H9 (cell line): ENCODE results near the gene ENPP1. TPM values are rescaled to one million over a fixed set of nuclear protein-coding genes. Genes with fewer than 3 reads are reported as not detected.

Experiments used
- DNase-seq: peaks from one replicate; pipeline ENCODE4 v3.0.0-alpha.2; 2017
- H2AFZ ChIP-seq: one replicate; pipeline ENCODE4 v1.6.1; 2013; ENCODE audit warnings: mild to moderate bottlenecking, low read length, control low read depth, moderate library complexity
- H2AK5ac ChIP-seq: 2 replicates; pipeline ENCODE4 v1.6.1; 2013; ENCODE audit warnings: low read length, control low read depth, mixed read lengths; ENCODE audit not compliant: insufficient read length
- H2BK120ac ChIP-seq: one replicate; pipeline ENCODE4 v1.6.1; 2013; ENCODE audit warnings: low read depth, mild to moderate bottlenecking, low read length, control low read depth, inconsistent platforms; ENCODE audit not compliant: poor library complexity, severe bottlenecking
- H2BK12ac ChIP-seq: 2 replicates; pipeline ENCODE4 v1.6.1; 2013; ENCODE audit warnings: low read length, control low read depth, mixed read lengths, low read depth; ENCODE audit not compliant: insufficient read length
- H2BK15ac ChIP-seq: 2 replicates; pipeline ENCODE4 v1.6.1; 2013; ENCODE audit warnings: low read depth, low read length, control low read depth
- H2BK20ac ChIP-seq: one replicate; pipeline ENCODE4 v1.6.1; 2013; ENCODE audit warnings: low read depth, mild to moderate bottlenecking, low read length, control low read depth, inconsistent platforms; ENCODE audit not compliant: poor library complexity, severe bottlenecking
- H2BK5ac ChIP-seq: 2 replicates; pipeline ENCODE4 v1.6.1; 2013; ENCODE audit warnings: low read length, control low read depth, mixed read lengths; ENCODE audit not compliant: insufficient read length
- H3K14ac ChIP-seq: 2 replicates; pipeline ENCODE4 v1.6.1; 2013; ENCODE audit warnings: low read length, control low read depth; ENCODE audit not compliant: insufficient read depth
- H3K18ac ChIP-seq: 2 replicates; pipeline ENCODE4 v1.6.1; 2013; ENCODE audit warnings: low read depth, mild to moderate bottlenecking, mixed read lengths, low read length, control low read depth; ENCODE audit not compliant: insufficient read length
- H3K23ac ChIP-seq: 2 replicates; pipeline ENCODE4 v1.6.1; 2013; ENCODE audit warnings: low read length, control low read depth, mixed read lengths, low read depth; ENCODE audit not compliant: insufficient read length
- H3K23me2 ChIP-seq: 2 replicates; pipeline ENCODE4 v1.6.1; 2013; ENCODE audit warnings: low read depth, mild to moderate bottlenecking, mixed read lengths, low read length, control low read depth; ENCODE audit not compliant: insufficient read length, poor library complexity, severe bottlenecking
- H3K27ac ChIP-seq: 2 replicates; pipeline ENCODE4 v1.5.1; 2013; ENCODE audit warnings: low read length, control low read depth, mixed read lengths, low read depth; ENCODE audit not compliant: insufficient read length
- H3K27me3 ChIP-seq: 2 replicates; pipeline ENCODE4 v1.6.1; 2013; ENCODE audit warnings: low read length, control low read depth, inconsistent platforms; ENCODE audit not compliant: insufficient read depth
- H3K4ac ChIP-seq: 2 replicates; pipeline ENCODE4 v1.6.1; 2013; ENCODE audit warnings: low read depth, mild to moderate bottlenecking, control low read depth, inconsistent platforms, low read length, moderate library complexity
- H3K4me1 ChIP-seq: 2 replicates; pipeline ENCODE4 v1.6.1; 2013; ENCODE audit warnings: low read length, control low read depth, inconsistent platforms; ENCODE audit not compliant: insufficient read depth
- H3K4me2 ChIP-seq: 2 replicates; pipeline ENCODE4 v1.6.1; 2013; ENCODE audit warnings: low read length, control low read depth, mixed read lengths; ENCODE audit not compliant: insufficient read length, insufficient read depth
- H3K56ac ChIP-seq: 2 replicates; pipeline ENCODE4 v1.6.1; 2013; ENCODE audit warnings: low read depth, mild to moderate bottlenecking, mixed read lengths, low read length, control low read depth; ENCODE audit not compliant: insufficient read length
- H3K79me1 ChIP-seq: 2 replicates; pipeline ENCODE4 v1.6.1; 2013; ENCODE audit warnings: low read depth, mild to moderate bottlenecking, moderate library complexity, low read length, control low read depth, inconsistent platforms; ENCODE audit not compliant: insufficient read depth, poor library complexity, severe bottlenecking
- H3K79me2 ChIP-seq: 2 replicates; pipeline ENCODE4 v1.6.1; 2013; ENCODE audit warnings: low read length, control low read depth, inconsistent platforms; ENCODE audit not compliant: insufficient read depth
- H3K9ac ChIP-seq: 2 replicates; pipeline ENCODE4 v1.6.1; 2013; ENCODE audit warnings: low read length, control low read depth, mixed read lengths; ENCODE audit not compliant: insufficient read length; ENCODE audit errors: extremely low read depth
- H3K9me3 ChIP-seq: one replicate; pipeline ENCODE4 v1.6.1; 2013; ENCODE audit warnings: low read depth, low read length, inconsistent platforms; ENCODE audit not compliant: control insufficient read depth
- H3T11ph ChIP-seq: one replicate; pipeline ENCODE4 v1.6.1; 2013; ENCODE audit warnings: mild to moderate bottlenecking, low read length, control low read depth, inconsistent platforms
- H4K20me1 ChIP-seq: one replicate; pipeline ENCODE4 v1.6.1; 2013; ENCODE audit not compliant: control insufficient read depth, insufficient read length, insufficient read depth
- H4K5ac ChIP-seq: 2 replicates; pipeline ENCODE4 v1.6.1; 2013; ENCODE audit warnings: low read depth, mild to moderate bottlenecking, mixed read lengths, low read length, control low read depth; ENCODE audit not compliant: insufficient read length
- H4K8ac ChIP-seq: replicated peaks from 2 replicates; pipeline ENCODE4 v1.6.1; 2013; ENCODE audit warnings: low read length, control low read depth, mixed read lengths, low read depth; ENCODE audit not compliant: insufficient read length
- H4K91ac ChIP-seq: 2 replicates; pipeline ENCODE4 v1.6.1; 2013; ENCODE audit warnings: low read depth, mild to moderate bottlenecking, moderate library complexity, mixed read lengths, low read length, control low read depth; ENCODE audit not compliant: insufficient read length
- H3K27ac Mint-ChIP-seq, 3 experiments: 2 replicates in 2 of 3; 3 replicates in 1 of 3; pipeline ENCODE4 v1.8.0; 2020 to 2021; ENCODE audit warnings: mixed read lengths in 3 of 3, mild to moderate bottlenecking in 1 of 3, moderate library complexity in 1 of 3
- H3K27me3 Mint-ChIP-seq: 2 replicates; pipeline ENCODE4 v1.8.0; 2021; ENCODE audit warnings: low read depth, mild to moderate bottlenecking, moderate library complexity, mixed read lengths
- H3K36me3 Mint-ChIP-seq, 3 experiments: 2 replicates in 2 of 3; 3 replicates in 1 of 3; pipeline ENCODE4 v1.8.0; 2020 to 2021; ENCODE audit warnings: low read depth in 3 of 3, mixed read lengths in 3 of 3; ENCODE audit not compliant: insufficient read depth in 1 of 3
- H3K4me1 Mint-ChIP-seq, 2 experiments: 2 replicates each; pipeline ENCODE4 v1.8.0; 2020; ENCODE audit warnings: mixed read lengths in 2 of 2
- H3K4me3 Mint-ChIP-seq, 2 experiments: 2 replicates in 1 of 2; 3 replicates in 1 of 2; pipeline ENCODE4 v1.8.0; 2020 to 2021; ENCODE audit warnings: mild to moderate bottlenecking in 2 of 2, mixed read lengths in 2 of 2, moderate library complexity in 1 of 2
- H3K9me3 Mint-ChIP-seq, 2 experiments: 2 replicates in 1 of 2; 3 replicates in 1 of 2; pipeline ENCODE4 v1.8.0; 2020; ENCODE audit warnings: mild to moderate bottlenecking in 2 of 2, mixed read lengths in 2 of 2, moderate library complexity in 1 of 2
- CTCF ChIP-seq: fragments of 200-600 bp; sonication (generic); conservative IDR thresholded peaks from 3 replicates; pipeline ENCODE4 v1.8.0; 2021; ENCODE audit warnings: antibody characterized with exemption, mild to moderate bottlenecking
- WGBS: extraction: QIAGEN DNeasy Blood & Tissue Kit; methylation state at CpG from one replicate; pipeline ENCODE4 v1.1.7; 2013; ENCODE audit warnings: missing lambda C conversion rate, low lambda C conversion rate, mixed read lengths; ENCODE audit not compliant: insufficient read length; ENCODE audit errors: extremely low coverage; 5-methylcytosine and 5-hydroxymethylcytosine counted together
- total RNA-seq: library from RNA; stranded (reverse); gene quantifications from 2 replicates; pipeline ENCODE4 v1.2.1, GENCODE V29; 2021

Gene ENPP1
- total RNA-seq, 1 experiment from 2014 or later = 22.5 TPM

DNA sequence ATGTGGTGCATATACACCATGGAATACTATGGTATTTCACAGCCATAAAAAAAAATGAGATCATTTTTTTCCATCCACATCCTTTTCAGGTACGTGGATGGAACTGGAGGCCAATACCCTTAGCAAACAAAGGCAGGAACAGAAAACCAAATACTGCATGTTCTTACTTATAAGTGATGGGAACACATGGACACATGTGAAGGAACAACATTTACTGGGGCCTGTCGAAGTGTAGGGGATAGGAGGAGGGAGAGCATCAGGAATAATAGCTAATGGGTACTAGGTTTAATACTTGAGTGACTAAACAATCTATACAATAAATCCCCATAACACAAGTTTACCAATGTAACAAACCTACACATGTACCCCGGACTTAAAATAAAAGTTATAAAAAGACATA is 112.8 kb downstream of the ENPP1 start:
- H2BK120ac ChIP-seq = no peak overlapping the region
- Mint-ChIP-seq H3K9me3 (peaks cover 15 to 37% of the 10 kb centered on the region in 2 experiments; a peak in 4 of 5 replicates), H3K4me1 (no peaks in the 10 kb centered on the region), H3K27me3 (peaks cover 1% of the 10 kb centered on the region; the same call in 1 of the 2 replicates), H3K36me3 (peaks cover 40 to 59% (median 46%) of the 10 kb centered on the region in 3 experiments), H3K27ac (no peak overlapping the region), H3K4me3 (no peak overlapping the region)
- H4K5ac ChIP-seq = no peak overlapping the region
- no peak overlapping the region for H3K27ac ChIP-seq
- H3K9ac ChIP-seq = no peak overlapping the region
- H3K4ac ChIP-seq = no peak overlapping the region
- no peaks in the 10 kb centered on the region for H3K23me2 ChIP-seq
- no CpG with 5 or more reads among the region's 3 CpGs for WGBS
- H3K18ac ChIP-seq = no peak overlapping the region
- H2BK20ac ChIP-seq = no peak overlapping the region
- H3K14ac ChIP-seq = no peak overlapping the region
- no peak overlapping the region for H4K8ac ChIP-seq
- H4K20me1 ChIP-seq = no peaks in the 10 kb centered on the region
- no peak for TF ChIP-seq CTCF
- no peaks in the 10 kb centered on the region for H3K79me1 ChIP-seq
- H3K4me1 ChIP-seq = no peaks in the 10 kb centered on the region
- no peak overlapping the region for H2BK15ac ChIP-seq
- H3K27me3 ChIP-seq = no peaks in the 10 kb centered on the region
- no peak overlapping the region for H3K56ac ChIP-seq
- no peak overlapping the region for H3K23ac ChIP-seq
- H2BK5ac ChIP-seq = no peak overlapping the region
- H3T11ph ChIP-seq = no peak overlapping the region
- no peak overlapping the region for H4K91ac ChIP-seq
- no peak overlapping the region for H2BK12ac ChIP-seq
- no peak overlapping the region for H3K4me2 ChIP-seq
- no peak for DNase-seq
- H3K79me2 ChIP-seq = no peaks in the 10 kb centered on the region
- H2AK5ac ChIP-seq = no peak overlapping the region
- peaks cover 15% of the 10 kb centered on the region for H3K9me3 ChIP-seq
- no peak overlapping the region for H2AFZ ChIP-seq
